Measurements from ENCODE around the gene GPR27.

Gene GPR27

DNA sequence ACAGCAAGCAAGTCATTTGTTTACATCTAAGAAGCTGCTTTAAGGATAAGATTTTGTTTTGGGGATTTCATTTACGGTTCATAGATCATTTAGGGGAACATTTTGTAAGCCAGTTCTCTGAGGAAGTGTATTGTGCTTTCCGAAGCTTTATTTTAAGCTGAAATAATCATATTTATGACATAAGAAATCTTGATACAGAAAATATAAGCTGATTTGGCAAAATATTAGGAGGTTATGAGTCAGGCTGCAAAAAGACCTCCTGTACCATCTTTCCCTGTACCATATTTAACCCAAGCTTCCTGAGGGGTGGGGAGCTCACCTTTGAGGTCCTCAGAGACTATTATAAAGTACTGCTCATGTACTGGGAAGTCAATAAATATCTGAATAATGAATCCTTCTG, 20.3 kb upstream of the GPR27 start:
- no peak for DNase-seq (ENCODE audit: low read depth in 2 of 2)

DNA sequence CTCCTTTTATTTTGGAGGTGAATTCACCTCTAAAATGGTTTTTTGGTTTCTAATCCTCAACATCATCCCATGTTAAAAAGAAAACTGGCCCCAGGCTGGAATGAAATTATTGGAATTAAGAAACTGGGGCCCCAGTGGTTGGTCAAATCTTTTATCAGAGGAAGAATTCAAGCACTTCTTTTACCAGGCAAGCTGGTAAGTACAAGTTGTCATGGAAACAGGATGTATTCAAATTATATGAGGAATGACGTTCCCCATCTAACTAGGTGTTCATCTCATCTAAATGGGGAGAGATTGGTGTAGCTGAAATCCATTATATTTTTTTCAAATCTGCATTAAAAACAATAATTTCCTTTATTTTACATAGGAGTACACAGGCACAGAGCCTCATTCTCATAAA, 18.8 kb upstream of the GPR27 start:
- no peak for DNase-seq (ENCODE audit: low read depth in 2 of 2)

DNA sequence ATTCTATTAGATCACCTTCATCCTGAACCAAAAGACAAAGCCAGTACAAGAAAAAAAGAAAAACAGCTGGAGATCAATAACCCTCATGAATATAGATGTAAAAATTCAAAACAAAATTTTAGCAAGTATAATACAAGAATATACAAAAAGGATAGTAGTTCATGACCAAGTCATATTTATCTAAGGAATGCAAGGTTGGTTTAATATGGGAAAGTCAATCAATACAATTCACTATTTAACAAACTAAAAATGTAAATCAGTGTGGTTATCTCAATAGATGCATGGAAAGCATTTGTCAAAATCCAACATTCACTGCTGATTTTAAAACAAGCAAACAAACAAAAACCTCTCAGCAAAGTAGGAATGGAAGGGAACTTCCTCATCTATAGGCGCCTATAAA, 11.0 kb upstream of the GPR27 start:
- DNase-seq (ENCODE audit: low read depth in 2 of 2) = no peak

DNA sequence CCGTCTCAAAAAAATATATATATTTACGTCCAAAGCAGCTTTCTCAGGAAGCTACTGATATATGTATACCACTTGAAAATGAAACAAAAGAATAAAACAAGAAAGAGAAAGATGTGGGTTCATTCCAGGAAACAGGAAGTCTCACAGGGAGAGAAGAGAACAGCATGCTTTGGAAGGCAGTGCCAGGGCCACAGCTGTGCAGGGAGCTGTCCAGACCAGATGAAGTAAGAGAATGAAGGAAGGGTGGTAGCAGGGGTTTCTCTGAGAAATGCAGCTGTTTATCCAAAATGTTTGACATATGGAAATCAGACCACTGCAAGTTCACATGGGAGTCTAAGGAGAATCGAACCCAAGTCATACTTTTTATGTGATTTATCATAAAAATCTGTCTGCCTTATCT, 8.9 kb upstream of the GPR27 start:
- DNase-seq (ENCODE audit: low read depth in 2 of 2) = no peak

DNA sequence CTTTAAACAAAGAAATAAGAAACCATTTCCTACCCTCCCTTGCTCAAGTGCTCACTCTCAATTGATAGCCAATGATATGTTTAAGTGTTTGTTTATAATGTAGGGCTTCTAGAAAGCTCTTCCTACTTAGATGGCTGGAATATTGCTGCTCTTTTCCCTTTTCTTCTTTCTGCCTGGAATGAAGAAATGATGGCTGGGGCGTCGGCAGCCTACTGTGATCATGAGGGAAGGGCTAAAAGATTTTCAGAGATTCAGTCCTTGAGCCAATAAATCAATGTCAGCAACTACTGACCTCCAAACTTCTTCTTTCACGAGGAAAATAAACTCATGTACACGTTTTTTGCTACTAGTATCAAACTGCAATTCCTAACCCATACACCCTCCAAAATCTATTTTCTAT, 2.1 kb upstream of the GPR27 start:
- DNase-seq (ENCODE audit: low read depth in 2 of 2) = no peak

DNA sequence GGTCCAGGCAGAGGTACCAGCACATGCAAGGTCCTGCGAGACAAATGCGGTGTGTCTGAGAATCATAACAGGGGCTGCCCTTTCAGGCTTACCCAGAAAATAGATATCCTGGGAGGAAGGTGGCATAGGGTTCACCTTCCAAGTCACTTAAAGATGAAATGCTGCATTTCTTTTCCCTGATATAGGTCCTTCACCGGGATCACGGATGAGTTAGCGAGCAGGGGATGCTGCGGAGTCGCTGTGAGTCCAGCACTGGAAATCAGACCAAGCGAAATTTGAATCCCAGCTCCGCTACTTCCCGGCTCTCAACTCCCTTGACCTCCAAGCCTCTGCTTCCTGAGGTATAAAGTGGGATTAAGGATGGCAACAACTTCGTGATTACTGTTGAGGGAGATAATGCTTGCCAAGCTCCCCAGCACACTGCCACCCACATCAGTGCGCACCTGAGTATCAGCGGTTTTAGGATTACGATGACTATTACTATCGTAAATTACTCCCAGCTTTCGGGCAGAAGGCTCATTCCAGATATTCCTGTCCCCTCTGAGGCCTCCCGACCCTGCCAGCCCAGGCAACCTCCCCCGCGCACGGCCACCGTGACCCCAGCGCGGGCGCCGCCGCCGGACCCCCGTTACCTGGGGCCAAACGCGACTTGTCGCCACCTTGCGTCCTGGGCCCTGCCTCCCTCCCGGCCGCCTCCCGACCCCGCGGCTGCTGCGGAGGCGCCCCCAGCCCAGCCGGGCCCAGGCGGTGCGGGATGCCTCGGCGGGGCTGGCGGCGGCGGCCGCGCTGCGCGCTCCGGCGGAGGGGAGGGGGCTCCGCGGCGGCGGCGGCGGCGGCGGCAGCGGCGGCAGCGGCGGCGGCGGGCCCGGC, 589 bp upstream of the GPR27 start:
- no peak for DNase-seq (ENCODE audit: low read depth in 2 of 2)

DNA sequence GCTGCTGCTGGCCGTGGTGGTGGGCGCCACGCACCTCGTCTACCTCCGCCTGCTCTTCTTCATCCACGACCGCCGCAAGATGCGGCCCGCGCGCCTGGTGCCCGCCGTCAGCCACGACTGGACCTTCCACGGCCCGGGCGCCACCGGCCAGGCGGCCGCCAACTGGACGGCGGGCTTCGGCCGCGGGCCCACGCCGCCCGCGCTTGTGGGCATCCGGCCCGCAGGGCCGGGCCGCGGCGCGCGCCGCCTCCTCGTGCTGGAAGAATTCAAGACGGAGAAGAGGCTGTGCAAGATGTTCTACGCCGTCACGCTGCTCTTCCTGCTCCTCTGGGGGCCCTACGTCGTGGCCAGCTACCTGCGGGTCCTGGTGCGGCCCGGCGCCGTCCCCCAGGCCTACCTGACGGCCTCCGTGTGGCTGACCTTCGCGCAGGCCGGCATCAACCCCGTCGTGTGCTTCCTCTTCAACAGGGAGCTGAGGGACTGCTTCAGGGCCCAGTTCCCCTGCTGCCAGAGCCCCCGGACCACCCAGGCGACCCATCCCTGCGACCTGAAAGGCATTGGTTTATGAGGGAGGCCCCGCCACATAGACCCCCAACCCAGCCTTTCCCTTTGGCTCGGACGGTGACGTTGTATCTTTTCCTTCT, 1.1 kb downstream of the GPR27 start:
- no peak for DNase-seq (ENCODE audit: low read depth in 2 of 2)

DNA sequence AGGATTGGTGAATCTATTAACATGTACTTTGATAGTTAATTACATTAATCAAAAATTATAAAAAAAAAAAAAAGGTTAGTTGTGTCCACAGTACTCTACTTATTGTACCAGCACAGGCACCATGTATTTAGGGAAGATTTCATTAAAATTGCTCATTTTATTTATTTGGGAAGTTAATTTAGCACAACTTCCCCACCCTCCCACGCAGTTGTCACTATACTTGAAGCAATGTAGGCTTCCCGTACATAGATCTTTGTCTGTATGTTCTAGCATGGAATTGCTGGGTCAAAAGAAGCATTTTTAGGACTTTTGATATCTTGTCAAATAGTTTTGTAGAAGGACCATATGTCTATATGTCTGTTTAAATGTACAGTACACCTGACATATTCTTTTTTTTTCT, 4.4 kb downstream of the GPR27 start:
- DNase-seq (ENCODE audit: low read depth in 2 of 2) = no peak

DNA sequence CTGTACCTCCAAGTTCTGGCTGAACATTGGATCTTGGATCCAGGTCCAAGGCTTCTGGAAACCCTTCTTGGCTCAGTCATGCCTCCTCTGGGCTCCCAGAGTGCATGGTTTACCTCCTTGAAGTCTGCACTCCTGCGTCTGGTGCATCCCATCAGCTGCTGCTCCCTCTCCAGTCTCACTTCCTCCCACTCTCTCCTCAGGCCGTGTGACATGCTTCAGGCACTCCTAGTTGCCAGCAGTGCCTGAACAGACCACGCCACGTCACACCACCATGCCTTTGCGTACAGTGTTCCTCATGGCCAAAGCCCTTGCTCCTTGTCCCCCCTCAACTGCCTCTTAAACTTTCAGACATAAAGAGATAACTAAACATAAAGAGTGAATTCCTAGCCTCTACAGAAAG, 5.7 kb downstream of the GPR27 start:
- no peak for DNase-seq (ENCODE audit: low read depth in 2 of 2)

DNA sequence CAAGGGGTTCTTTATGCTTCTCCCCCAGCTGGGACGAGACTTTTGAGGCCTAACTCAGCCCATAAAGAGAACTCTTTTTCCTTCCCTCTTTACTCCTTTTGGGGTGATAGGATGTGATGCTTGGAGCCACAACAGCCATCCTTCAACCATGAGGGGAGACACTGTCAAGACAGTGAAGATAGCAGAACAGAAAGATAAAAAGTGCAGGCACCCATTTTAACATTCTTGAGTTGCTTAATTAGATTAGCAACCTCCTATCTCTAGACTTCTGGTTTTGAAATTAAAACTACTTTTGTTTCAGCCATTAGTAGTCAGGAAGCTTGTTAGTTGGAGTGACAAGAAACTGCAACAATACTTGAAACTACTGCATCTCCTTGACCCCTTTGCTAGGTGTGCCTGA, 6.5 kb downstream of the GPR27 start:
- DNase-seq (ENCODE audit: low read depth in 2 of 2) = no peak

DNA sequence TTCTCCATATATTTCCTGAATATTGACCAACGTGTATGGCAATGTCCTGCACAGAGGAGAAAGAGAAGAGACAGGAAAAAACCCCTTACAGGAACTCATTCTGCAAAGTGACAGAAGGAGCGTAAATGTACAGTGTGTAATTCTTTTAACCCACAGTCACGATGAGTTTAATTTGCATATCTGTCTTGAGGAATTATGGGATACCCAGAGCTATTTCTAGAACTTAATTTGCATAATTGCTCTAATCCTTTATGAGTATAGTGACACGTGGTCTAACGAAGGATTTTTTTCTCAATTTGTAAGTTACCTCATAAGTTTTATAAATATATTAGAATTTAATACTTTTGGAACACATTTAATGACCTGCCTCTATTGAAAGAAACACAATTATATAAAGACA, 9.8 kb downstream of the GPR27 start:
- no peak for DNase-seq (ENCODE audit: low read depth in 2 of 2)

DNA sequence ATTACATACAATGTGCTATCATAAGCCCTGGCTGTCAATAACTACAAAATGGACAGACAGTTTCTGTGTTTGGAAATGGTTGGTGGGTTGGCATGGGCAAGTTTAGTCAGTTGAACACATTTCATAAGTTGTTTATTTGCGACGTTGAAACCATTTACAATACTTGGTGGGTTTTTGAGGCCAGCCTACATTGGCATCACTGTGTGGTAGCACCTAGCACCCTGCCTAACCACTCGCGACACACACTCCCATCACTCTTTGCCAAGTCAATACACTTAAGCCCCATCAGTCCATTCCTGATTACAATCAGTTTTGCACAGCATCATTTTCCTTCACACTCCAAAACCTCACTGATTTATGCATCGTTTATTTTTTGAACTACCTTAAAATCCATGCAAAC, 17.5 kb downstream of the GPR27 start:
- DNase-seq (ENCODE audit: low read depth in 2 of 2) = no peak

DNA sequence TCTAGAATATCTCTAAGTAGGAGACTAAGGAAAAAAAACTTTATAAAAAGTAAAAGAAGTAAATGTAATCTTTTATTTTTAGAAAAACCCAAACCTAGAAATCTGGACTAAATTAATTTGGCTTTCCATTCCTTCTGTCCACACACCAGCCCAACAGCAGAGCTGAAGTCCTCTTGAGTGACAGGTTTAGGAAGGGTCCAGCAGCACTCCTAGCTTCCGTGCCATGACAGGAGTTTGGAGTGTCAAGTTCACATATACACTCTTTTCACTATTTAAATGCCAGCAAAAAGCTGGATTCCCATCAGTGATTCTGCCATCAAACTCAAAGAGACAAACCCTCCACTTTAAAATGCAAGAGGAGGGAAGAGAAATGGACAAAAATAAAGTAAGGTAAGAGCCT, 18.2 kb downstream of the GPR27 start:
- no peak for DNase-seq (ENCODE audit: low read depth in 2 of 2)

DNA sequence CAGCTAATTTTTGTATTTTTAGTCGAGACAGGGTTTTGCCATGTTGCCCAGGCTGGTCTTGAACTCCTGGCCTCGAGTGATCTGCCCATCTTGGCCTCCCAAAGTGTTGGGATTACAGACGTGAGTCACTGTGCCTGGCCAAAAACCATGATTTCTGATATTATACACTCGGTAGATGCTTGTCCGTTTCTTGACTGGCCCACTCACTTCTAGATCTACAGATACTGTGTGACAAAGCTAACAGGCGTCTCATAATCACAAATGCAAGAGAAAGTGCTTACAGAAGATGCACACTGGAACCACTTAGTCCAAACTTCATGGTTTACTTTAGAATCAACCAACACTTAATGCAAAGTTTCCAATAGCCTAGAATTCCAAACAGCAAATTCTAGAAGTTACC, 22.9 kb downstream of the GPR27 start:
- DNase-seq (ENCODE audit: low read depth in 2 of 2) = no peak

DNA sequence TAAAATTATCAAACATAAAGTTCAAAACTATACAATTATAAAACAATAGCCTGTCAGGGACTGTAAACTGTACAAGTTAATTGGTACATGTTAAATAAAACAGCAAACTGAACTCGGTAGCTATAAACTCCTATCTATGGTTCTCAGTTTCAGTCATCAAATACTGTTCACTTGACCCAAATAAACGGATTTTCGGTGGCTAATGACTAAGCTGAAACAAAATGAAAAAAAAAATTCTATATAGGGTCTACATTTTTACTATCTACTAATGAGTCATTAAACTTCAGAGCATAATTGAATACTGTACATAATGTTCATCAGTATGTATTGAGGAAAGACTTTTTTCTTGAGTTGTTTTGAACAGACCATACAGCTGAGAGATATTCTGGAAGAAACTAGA, 24.7 kb downstream of the GPR27 start:
- DNase-seq (ENCODE audit: low read depth in 2 of 2) = no peak

DNA sequence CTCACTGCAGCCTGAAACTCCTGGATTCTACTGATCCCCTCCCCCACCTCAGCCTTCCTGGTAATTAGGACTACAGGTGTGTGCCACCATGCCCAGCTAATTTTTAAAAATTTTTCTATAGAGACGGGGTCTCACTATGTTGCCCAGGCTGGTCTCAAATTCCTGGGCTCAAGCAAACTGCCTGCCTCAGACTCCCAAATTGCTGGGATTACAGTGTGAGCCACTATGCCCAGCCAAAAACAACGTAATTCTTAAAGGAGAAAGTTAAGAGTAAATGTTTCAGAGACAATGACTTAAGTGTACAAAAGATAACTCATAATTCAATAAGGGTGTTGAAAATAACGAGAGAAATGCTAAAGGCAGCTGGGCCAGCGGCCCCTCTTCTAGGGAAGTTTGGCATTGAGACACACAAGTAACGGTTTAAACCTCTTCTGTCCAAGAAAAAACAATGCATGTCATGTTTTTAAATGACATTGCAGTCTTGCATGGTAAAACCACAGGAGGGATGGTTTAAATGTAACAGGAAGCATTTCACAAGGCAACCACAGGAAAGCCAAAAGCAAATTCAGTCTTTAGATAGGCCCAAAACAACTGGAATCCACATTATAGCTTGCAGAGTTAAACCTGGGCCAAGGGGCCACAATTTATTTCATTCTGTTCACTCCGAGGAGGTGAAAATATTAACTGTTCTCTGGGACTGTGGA, 26.2 kb downstream of the GPR27 start:
- no peak for DNase-seq (ENCODE audit: low read depth in 2 of 2)

DNA sequence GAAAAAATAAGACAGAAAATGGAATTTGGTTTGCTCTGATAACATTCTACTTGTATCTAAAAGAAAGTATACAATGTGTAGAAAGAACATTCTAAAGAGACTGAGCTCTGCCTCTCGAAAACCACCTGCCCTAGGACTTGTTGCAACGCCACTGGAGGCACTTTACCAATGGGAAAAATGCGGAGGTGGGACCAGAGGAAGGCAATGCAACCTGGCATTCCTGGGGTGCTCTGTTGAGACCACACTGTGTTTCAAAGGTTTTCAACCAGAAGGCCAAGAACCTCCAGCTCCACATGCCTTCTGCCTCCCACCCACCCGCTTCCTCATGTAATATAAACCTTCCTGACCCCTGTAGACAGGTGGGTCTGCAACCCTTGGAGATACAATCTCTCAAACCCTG, 26.8 kb downstream of the GPR27 start:
- DNase-seq (ENCODE audit: low read depth in 2 of 2) = no peak

DNA sequence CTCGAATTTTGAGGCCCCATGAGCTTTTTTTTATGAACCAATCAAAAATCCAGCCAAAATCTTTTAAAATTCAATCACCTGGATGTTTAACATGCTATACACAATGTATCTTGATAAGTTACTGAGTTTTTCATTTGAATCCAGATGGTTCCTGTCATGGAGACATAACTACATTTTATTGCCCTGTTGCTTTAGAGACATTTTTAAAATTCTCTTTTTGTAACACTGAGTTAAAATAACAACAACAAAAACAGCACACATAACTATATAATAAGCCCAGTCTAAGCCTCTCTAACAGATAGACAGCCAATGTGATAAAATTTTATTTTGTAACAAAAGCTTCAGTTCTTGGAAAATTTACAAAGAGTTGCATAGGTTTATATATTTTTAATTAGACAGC, 29.5 kb downstream of the GPR27 start:
- DNase-seq (ENCODE audit: low read depth in 2 of 2) = no peak

DNA sequence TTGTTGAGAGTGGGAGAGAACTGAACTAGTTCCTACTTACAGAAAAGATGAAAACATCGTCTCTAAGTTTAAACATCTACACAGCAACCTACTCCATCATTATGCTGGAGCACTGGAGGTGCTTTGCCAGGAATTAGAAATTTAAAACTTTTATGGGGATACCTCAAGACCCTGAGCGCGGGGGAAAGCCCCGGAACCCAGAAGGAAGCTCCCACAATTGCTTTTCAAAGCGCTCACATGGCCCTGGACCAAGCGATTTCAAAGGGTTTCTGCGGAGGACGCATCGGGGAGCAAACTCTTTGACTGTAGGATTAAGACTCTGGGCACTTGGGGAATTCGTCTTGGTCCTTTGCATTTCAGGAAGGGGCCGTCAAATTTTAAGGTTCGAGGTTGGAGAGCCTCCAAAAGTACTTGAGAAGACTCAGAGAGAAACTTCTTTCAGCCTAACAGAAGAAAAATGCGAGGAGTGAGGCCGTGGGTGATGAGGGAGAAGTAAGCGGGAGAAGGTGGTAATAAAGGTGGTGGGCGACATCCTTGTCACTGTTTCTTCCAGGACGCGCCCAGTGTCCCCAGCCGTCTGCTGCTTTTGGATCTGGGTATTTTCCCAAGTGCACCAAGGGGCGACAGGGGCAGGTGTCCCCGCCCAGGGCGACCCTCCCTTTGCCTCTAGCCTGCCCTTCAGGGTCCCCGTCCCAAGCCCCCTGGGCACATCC, 30.7 kb downstream of the GPR27 start:
- no peak for DNase-seq (ENCODE audit: low read depth in 2 of 2)

DNA sequence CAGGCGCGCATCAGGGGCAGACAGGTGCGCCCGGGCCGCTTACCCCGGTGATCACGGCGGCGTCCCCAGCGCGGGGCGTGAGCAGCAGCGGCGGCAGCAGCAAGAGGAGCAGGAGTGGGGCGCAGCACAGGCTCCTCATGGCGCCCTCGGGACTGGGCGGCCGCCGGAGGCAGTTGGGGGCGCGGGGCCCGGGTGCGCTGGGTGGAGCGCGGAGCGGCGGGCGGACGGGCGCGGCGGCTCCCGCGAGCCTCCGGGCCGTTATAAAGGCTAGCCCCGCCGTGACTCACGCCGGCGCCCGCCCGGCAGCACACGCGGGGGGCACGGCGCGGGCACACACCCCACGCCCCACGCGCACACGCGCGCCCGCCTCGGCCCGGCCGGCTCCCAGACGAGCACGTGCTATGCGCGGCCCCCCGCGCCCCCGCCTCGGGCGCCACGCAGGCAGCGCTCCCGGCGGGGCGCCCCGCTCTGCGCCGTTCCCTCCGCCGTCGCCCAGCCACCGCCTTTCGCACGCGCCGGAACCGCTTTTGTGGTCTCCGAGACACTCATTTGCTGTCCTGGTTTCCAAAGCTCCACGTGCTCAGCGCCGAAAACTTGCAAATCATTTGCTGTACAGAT, 31.4 kb downstream of the GPR27 start, which contains the start of gene PROK2:
TSS of gene PROK2 (minus strand) at position 235 of the 618 bp plus-strand sequence. CDS start at position 139, 96 bp downstream.
- DNase-seq (ENCODE audit: low read depth in 2 of 2) = no peak

DNA sequence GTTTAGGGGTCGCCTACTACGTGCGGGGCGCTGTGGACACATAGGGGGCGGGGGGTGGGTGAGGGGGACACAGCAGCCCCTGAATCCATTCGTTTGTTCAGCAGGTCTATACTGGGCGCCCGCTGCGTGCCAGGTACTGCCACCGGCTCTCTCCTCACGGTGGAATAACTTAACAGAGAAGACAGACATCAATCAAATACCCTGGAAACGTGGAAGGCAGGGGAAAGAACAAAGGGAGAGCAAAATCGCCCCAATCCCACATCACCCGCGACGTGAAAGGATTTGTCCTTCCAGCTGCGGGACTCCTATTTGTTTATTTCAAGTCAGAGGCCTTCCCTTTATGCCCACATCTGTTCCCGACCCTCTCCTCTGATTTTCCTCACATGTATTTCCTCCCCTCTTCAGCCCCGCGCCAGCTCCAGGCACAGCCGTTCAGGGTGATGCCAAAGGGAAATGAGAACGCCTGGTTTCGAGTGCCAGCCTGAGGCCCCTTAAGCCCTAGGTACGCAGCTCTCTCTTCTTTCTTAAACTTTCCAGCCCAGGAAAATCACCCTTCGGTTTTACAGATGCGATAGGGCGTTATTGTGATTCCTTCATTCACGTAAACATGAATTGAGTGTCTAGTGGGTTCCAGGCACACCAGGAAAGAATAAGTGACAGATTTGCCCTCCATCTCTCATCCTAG, 32.0 kb downstream of the GPR27 start:
- DNase-seq (ENCODE audit: low read depth in 2 of 2) = no peak
